Esophagus (tissue), 2 donors: ENCODE data around the gene AKNAD1. TPM values are rescaled to one million over a fixed set of nuclear protein-coding genes. Genes with fewer than 3 reads are reported as not detected.

Experiments used
- H3K27ac ChIP-seq, 2 donors: one replicate each; pipeline ENCODE4 v1.5.1; 2013; ENCODE audit warnings: low read depth in 2 of 2, mild to moderate bottlenecking in 2 of 2, inconsistent platforms in 1 of 2, low read length in 1 of 2, moderate library complexity in 1 of 2
- H3K27me3 ChIP-seq, 2 donors: one replicate each; pipeline ENCODE4 v1.6.1; 2013; ENCODE audit warnings: low read length in 2 of 2, control low read depth in 1 of 2, mild to moderate bottlenecking in 1 of 2; ENCODE audit not compliant: insufficient read depth in 2 of 2, control insufficient read depth in 1 of 2
- H3K36me3 ChIP-seq, 2 donors: one replicate each; pipeline ENCODE4 v1.6.1; 2013; ENCODE audit warnings: low read length in 1 of 2; ENCODE audit not compliant: control insufficient read depth in 2 of 2, insufficient read depth in 2 of 2
- H3K4me1 ChIP-seq, 2 donors: one replicate each; pipeline ENCODE4 v1.6.1; 2013; ENCODE audit warnings: low read length in 1 of 2; ENCODE audit not compliant: control insufficient read depth in 2 of 2, insufficient read depth in 2 of 2
- H3K4me3 ChIP-seq, 2 donors: one replicate each; pipeline ENCODE4 v1.5.1; 2013; ENCODE audit warnings: low read length in 2 of 2, mild to moderate bottlenecking in 2 of 2, low read depth in 1 of 2, moderate library complexity in 1 of 2
- H3K9me3 ChIP-seq, 2 donors: one replicate each; pipeline ENCODE4 v1.6.1; 2013; ENCODE audit warnings: mild to moderate bottlenecking in 2 of 2, low read depth in 1 of 2, low read length in 1 of 2, moderate library complexity in 1 of 2; ENCODE audit not compliant: control insufficient read depth in 2 of 2, insufficient read depth in 1 of 2
- WGBS, 2 donors: extraction: QIAGEN DNeasy Blood & Tissue Kit; methylation state at CpG; one replicate each; pipeline ENCODE4 v1.1.7; 2013; 5-methylcytosine and 5-hydroxymethylcytosine counted together
- polyA plus RNA-seq, 2 donors: library from polyadenylated mRNA; stranded (reverse); fragments of 200-250 nt; gene quantifications; one replicate each; pipeline ENCODE4 v1.2.3, GENCODE V29; 2013
- donor health status: healthy with polysubstance abuse.
- donor health status: Bipolar disorder and iron deficiency.

AKNAD1 gene
- polyA plus RNA-seq, 2 donors, result 0.98 to 3.3 TPM

DNA sequence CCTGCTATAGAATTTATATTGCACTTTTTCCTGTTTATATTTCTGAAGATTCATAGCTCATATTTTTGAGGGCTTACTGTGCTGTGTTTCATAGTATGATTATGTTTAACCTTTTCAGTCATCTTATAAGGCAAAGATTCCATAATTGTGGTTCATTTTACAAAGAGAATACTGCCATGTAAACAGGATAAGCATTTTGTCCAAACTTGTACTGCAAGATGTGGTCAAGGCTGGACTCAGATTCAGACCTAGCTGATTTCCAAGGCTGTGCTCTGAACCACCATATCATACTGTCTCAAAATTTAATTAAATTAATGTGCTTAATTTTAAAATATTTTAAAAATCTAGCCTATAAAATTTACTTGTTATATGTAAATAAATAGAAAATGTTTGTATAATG, 79.1 kb downstream of the AKNAD1 start:
- no peak overlapping the region for H3K4me3 ChIP-seq
- no peaks in the 10 kb centered on the region for H3K9me3 ChIP-seq
- H3K4me1 ChIP-seq, result no peaks in the 10 kb centered on the region
- no peak overlapping the region for H3K27ac ChIP-seq
- peaks cover 0 to 5% of the 10 kb centered on the region in 2 donors for H3K36me3 ChIP-seq
- no peaks in the 10 kb centered on the region for H3K27me3 ChIP-seq

DNA sequence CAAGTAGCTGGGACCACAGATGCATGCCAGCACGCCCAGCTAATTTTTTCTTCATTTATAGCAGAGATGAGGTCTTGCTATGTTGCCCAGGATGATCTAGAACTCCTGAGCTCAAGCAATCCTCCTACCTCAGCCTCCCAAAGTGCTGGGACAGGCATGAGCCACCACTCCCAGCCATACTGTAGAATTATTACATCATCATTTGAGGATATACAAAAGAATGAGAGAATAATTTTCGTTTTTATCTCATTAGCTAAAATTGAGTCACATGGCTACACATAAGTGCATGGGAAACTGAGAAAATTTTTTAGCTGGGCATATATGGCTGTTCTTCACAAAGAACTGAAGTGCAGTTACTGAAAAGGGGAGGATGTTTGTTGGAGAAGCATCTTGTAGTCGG, 89.2 kb downstream of the AKNAD1 start:
- Histone ChIP-seq H3K4me1 (no peaks in the 10 kb centered on the region), H3K27ac (no peak overlapping the region), H3K9me3 (no peaks in the 10 kb centered on the region), H3K27me3 (no peaks in the 10 kb centered on the region), H3K4me3 (no peak overlapping the region), H3K36me3 (peaks cover 0 to 5% of the 10 kb centered on the region in 2 donors)
- WGBS, 2 donors, result 86 to 87% methylated on average over 3 of the region's 3 CpGs

GRCh38 chr1:108767115-108767514, 89.8 kb downstream of the AKNAD1 start:
- no peaks in the 10 kb centered on the region for H3K4me1 ChIP-seq
- 58 to 65% methylated on average over 1 of the region's 1 CpG for WGBS, 2 donors
- peaks cover 0 to 5% of the 10 kb centered on the region in 2 donors for H3K36me3 ChIP-seq
- H3K4me3 ChIP-seq, result no peak overlapping the region
- no peak overlapping the region for H3K27ac ChIP-seq
- H3K9me3 ChIP-seq, result no peaks in the 10 kb centered on the region
- H3K27me3 ChIP-seq, result no peaks in the 10 kb centered on the region

Other genes starting within 250 kb of the AKNAD1 start
- 1 to 10 TPM; 1.7 to 2.6 TPM for gene HENMT1, start 196.0 kb downstream of the AKNAD1 start, polyA plus RNA-seq
- 10 to 100 TPM; 19.2 to 31.2 TPM for gene PRPF38B, start 164.8 kb downstream of the AKNAD1 start, polyA plus RNA-seq
- gene FNDC7, start 144.2 kb downstream of the AKNAD1 start, polyA plus RNA-seq, result not detected
- gene STXBP3, start 110.4 kb downstream of the AKNAD1 start, polyA plus RNA-seq, result 10 to 100 TPM; 26.1 to 37.5 TPM
- gene GPSM2, start 19.9 kb upstream of the AKNAD1 start, polyA plus RNA-seq, result 10 to 100 TPM; 30.3 to 40.8 TPM
- gene CLCC1, start 106.4 kb upstream of the AKNAD1 start, polyA plus RNA-seq, result 1 to 10 TPM; 5.3 to 7.8 TPM
- gene WDR47, start 185.0 kb upstream of the AKNAD1 start, polyA plus RNA-seq, result 1 to 10 TPM; 6.4 to 8.4 TPM
- gene TAF13, start 218.9 kb upstream of the AKNAD1 start, polyA plus RNA-seq, result 10 to 100 TPM; 20.2 to 33.9 TPM
- gene TMEM167B, start 233.7 kb upstream of the AKNAD1 start, polyA plus RNA-seq, result 10 to 100 TPM in 1 of 2 donors, 1 to 10 TPM in 1; 7.7 to 14.7 TPM